Fibroblast of gingiva (primary cell): Measurements from ENCODE around the gene DTD2.
A peak's percentile ranks its signal among the peaks of the same experiment; 100 is the strongest.
"Not testable (repeated sequence)": the region's sequence is repeated elsewhere in the genome, so short reads cannot be mapped to it uniquely, and the experiment has no call there.

Experiments used
- DNase-seq: peaks from one replicate; pipeline ENCODE4 v3.0.0-alpha.2; 2011; ENCODE audit warnings: low read depth

The DTD2 gene

GRCh38 chr14:31441273-31442111 lies 15.8 kb downstream of the DTD2 start:
- peak; percentile 56 for DNase-seq

GRCh38 chr14:31440280-31440679 lies 17.0 kb downstream of the DTD2 start:
- DNase-seq: no peak

- no peak for DNase-seq
These were observed 17.7 kb downstream of the DTD2 start for GRCh38 chr14:31439561-31439960.

DNA sequence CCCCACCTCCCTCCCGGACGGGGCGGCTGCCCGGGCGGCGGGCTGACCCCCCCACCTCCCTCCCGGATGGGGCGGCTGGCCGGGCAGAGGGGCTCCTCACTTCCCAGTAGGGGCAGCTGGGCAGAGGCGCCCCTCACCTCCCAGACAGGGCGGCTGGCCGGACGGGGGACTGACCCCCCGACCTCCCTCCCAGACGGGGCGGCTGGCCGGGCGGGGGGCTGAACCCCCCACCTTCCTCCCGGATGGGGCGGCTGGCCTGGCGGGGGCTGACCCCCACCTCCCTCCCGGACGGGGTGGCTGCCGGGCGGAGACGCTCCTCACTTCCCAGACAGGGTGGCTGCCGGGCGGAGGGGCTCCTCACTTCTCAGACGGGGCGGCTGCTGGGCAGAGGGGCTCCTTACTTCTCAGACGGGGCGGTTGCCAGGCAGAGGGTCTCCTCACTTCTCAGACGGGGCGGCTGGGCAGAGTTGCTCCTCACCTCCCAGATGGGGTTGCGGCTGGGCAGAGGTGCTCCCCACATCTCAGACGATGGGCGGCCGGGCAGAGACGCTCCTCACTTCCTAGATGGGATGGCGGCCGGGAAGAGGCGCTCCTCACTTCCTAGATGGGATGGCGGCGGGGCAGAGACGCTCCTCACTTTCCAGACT lies 20.1 kb downstream of the DTD2 start:
- not testable (repeated sequence) for DNase-seq

DNA sequence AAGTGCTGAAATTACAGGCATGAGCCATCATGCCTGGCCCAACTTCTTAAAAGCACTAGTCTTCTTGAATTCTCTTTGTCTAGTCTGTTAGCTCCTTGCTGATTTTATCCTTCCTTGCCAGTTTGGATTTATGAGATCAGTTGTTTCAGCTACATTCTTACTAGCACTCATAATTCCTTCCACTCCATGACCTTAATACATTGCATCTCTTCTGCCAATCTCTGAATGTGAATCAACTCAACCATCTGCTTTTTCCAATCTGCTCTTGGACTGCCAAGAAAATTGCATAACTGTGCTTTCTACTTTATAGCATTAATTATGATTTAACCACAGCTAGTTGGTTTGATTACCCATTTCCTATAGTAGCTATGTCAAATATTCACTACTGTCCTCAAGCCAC lies 22.0 kb downstream of the DTD2 start:
- peak; percentile 93 for DNase-seq

DNA sequence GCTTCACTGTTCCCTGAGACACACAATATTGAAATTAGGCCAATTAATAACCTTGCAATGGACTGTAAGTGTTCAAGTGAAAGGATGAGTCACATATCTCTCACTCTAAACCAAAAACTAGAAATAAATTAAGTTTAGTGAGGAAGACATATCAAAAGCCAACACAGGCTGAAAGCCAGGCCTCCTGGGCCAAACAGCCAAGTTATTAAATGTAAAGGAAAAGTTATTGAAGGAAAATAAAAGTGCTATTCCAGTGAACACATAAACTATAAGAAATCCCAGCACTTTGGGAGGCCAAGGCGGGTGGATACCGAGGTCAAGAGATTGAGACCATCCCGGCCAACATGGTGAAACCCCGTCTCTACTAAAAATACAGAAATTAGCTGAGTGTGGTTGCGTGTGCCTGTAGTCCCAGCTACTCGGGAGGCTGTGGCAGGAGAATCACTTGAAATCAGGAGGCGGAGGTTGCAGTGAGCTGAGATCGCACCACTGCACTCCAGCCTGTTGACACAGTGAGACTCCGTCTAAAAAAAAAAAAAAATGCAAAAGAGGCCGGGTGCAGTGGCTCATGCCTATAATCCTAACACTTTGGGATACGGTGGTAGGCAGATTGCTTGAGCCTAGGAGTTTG lies 26.6 kb downstream of the DTD2 start:
- DNase-seq: no peak

GRCh38 chr14:31429791-31430190 lies 27.5 kb downstream of the DTD2 start:
- no peak for DNase-seq

GRCh38 chr14:31428011-31428410 lies 29.3 kb downstream of the DTD2 start:
- no peak for DNase-seq

- no peak for DNase-seq
These were observed 30.6 kb downstream of the DTD2 start for GRCh38 chr14:31426663-31427062.

DNA sequence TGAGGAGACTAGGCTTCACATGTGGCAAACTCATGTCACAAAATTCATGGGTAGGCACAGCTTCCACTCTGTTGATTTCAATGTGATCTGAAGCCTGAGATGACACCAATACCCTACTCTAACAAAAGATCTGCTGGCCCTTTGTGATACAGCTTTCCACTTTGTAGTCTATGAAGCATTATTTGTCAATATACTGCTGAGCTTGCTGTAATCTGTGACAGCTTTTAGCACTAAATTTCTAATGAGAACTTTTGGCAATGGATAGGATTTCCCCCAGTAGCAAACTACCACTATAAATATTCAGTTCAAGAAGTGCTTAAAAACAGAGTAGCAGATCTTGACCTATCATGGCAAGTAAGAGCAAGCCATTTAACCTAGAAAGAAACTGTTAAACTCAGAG lies 31.4 kb downstream of the DTD2 start:
- DNase-seq: no peak

DNA sequence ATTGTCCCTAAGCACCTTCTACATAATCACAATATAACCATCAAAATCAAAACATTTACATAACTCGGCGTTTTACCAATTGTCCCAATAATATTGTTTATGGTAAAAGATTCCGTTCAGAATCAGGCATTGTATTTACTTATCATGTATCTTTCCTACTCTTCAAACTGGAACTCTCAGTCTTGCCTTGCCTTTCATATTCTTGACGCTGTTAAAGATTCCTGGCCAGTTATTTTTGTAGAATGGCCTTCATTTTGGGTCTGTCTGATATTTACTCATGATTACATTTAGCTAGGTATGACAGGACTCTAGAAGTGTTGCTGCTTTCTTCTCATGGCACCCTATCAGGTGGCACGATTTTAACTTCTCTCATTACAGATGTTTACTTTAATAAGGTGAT lies 36.1 kb downstream of the DTD2 start:
- DNase-seq: no peak

- peak; percentile 96 for DNase-seq
These were observed 36.8 kb downstream of the DTD2 start, which contains the start of gene HEATR5A for GRCh38 chr14:31420319-31421111. HEATR5A (minus strand) TSS chr14:31420550; CDS start chr14:31402975, 17,575 bp downstream.

GRCh38 chr14:31419967-31420318 lies 37.4 kb downstream of the DTD2 start:
- DNase-seq: peak; percentile 37

DNA sequence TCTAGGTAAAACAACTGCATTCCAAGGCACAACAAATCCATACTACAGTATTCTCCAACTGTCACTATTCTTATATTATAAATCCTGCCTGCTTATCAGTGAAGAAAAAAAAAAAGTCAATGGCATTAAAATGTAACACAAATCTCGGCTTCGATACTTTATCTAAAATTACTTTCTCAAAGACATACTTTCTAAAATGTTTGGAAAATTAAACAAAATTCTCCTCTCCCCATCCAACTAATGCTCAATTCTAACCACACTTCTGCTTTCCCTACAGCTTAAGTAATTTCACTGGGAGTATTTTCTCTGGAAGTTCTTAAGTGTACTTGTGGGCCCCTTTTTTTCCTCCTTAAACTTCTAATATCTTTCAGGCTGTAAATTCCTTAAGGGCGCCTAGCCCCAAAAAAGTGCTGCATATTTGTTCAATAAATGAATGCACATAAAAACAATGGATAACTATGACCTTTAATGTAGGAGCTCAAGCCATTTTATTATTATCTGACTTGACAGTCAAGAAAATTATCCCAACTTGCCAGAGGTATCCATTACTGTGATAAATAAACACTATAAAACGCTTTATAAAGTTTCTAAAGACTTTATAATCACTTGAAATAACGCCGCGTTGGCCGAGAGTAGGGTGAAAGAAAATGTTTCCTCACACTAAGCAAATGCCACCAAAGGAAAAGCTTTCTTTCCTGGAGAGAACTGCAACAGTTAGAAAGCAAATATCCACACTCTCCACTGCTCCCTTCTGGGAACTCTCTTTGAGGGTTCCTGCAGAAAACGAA lies 37.9 kb downstream of the DTD2 start:
- DNase-seq: no peak

DNA sequence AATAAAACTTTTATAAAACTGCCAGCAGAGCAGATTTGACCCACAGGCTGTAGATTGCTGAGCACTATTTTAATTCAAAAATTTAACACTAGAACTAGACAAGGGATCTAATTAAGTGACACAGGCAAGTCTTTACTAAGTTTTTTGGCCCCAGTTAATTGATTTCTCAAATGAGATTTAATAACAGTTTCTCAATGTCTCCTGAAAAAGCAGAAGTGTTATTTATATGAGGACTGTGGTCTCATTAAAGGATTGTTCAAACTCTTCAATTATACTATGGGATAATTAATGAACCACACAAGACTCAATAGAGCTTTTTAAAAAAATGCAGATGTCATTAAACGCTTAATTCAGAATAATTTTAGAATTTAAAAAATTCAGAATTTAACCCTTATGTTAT lies 38.9 kb downstream of the DTD2 start:
- DNase-seq: no peak

- DNase-seq: no peak
These were observed 43.0 kb downstream of the DTD2 start for GRCh38 chr14:31414190-31414833.

GRCh38 chr14:31411218-31411727 lies 46.0 kb downstream of the DTD2 start:
- peak; percentile 4 for DNase-seq

DNA sequence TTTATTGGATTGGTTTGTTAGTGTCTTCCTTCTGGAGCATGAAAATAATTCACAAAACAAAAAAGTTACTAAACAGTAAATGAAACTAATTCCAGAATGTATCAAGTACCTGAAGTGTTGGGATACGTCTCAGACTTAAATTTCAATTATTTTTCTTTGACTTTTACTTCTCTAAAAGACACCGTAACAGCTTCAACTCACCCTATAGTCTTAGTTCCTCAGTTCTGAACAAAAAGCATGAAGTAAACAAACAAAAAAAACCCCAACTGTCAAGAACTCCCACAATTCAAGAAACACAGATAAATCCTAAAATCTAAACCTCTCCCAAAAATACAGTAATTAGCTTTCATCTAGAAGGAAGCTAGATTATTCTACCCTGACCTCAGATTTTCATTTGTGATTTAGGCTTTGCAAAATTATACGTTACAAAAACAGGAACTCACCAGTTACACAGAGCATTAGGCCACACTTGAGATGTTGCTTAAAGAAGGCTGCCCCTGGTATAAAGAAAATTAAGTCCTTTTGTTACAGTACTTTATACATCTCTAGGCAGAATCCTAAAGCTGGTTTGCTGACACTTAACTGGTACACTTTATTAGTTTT lies 47.2 kb downstream of the DTD2 start:
- DNase-seq: no peak

DNA sequence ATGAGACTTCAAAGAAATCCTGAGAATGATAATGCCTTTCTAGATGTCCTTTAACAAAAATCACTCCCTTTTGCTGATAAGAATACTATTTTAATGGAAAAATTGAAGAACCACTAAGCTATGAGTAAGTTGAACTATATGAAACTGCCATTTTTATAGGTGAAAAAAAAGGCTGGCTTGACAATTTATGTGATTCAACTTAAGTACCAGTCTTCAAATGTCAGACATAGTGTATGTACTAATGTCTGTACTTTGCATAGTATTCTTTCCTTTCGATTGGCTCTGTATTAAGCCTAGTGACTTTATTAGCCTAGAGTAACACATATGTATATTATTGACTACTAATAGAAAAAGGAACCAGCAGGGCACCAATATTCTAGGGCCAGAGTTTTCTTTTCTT lies 48.9 kb downstream of the DTD2 start:
- no peak for DNase-seq

- DNase-seq: no peak
These were observed 51.6 kb downstream of the DTD2 start for GRCh38 chr14:31405599-31406232.
